DND-41 (cell line): ENCODE measurements around the gene PLCE1.

ENCODE experiments used
- ATAC-seq: fragments of 200-7000 bp; cut with Tn5 transposase; 3 replicates; pipeline ENCODE4 v1.9.1; 2021; ENCODE audit warnings: low read depth; ENCODE audit not compliant: insufficient read depth
- DNase-seq: peaks from one replicate; pipeline ENCODE4 v3.0.0-alpha.2; 2020
- H2AFZ ChIP-seq: 2 replicates; pipeline ENCODE4 v1.6.0; 2012; ENCODE audit warnings: low read depth, low read length
- H3K27ac ChIP-seq: 2 replicates; pipeline ENCODE4 v1.5.1; 2012; ENCODE audit warnings: low read length, inconsistent platforms
- H3K27me3 ChIP-seq: fragments of 200-600 bp; sonication (generic); 2 replicates; pipeline ENCODE4 v1.6.0; 2012; ENCODE audit warnings: low read length, mild to moderate bottlenecking, inconsistent platforms; ENCODE audit not compliant: insufficient read depth, poor library complexity
- H3K36me3 ChIP-seq: 2 replicates; pipeline ENCODE4 v1.5.1; 2012; ENCODE audit warnings: low read length, inconsistent platforms; ENCODE audit not compliant: insufficient read depth
- H3K4me1 ChIP-seq: 2 replicates; pipeline ENCODE4 v1.5.1; 2012; ENCODE audit warnings: mild to moderate bottlenecking, low read length; ENCODE audit not compliant: insufficient read depth
- H3K4me2 ChIP-seq: 2 replicates; pipeline ENCODE4 v1.6.0; 2012; ENCODE audit warnings: mild to moderate bottlenecking, moderate library complexity, low read length, inconsistent platforms; ENCODE audit not compliant: insufficient read depth
- H3K4me3 ChIP-seq, 2 experiments: fragments of 200-600 bp in 1 of 2; shearing (Covaris generic) in 1 of 2; 2 replicates each; pipeline ENCODE4 v1.5.1; 2012 to 2016; ENCODE audit warnings: inconsistent platforms in 2 of 2, low read length in 2 of 2, mild to moderate bottlenecking in 2 of 2, low read depth in 1 of 2, moderate library complexity in 1 of 2
- H3K79me2 ChIP-seq: 2 replicates; pipeline ENCODE4 v1.6.0; 2012; ENCODE audit warnings: low read length, inconsistent platforms; ENCODE audit not compliant: insufficient read depth
- H3K9ac ChIP-seq: 2 replicates; pipeline ENCODE4 v1.6.0; 2012; ENCODE audit warnings: low read depth, mild to moderate bottlenecking, inconsistent platforms, low read length, moderate library complexity
- H3K9me3 ChIP-seq: 2 replicates; pipeline ENCODE4 v1.5.1; 2012; ENCODE audit warnings: low read length, moderate library complexity, mild to moderate bottlenecking, inconsistent platforms; ENCODE audit not compliant: insufficient read depth, severe bottlenecking
- H4K20me1 ChIP-seq: 2 replicates; pipeline ENCODE4 v1.6.0; 2012; ENCODE audit warnings: low read length; ENCODE audit not compliant: insufficient read depth
- EZH2 ChIP-seq: IDR thresholded peaks from 3 replicates; pipeline ENCODE4 v1.6.1; 2012; ENCODE audit warnings: borderline replicate concordance, low read depth, mild to moderate bottlenecking, moderate library complexity, low read length, inconsistent platforms; ENCODE audit not compliant: severe bottlenecking
- TF ChIP-seq, protein P1 (sequence below): IDR thresholded peaks from 2 replicates; pipeline ENCODE4 v1.5.1; 2012; ENCODE audit warnings: borderline replicate concordance, low read length, moderate library complexity, mild to moderate bottlenecking; ENCODE audit not compliant: poor library complexity, severe bottlenecking; ENCODE audit errors: extremely low read depth

PLCE1 gene

DNA sequence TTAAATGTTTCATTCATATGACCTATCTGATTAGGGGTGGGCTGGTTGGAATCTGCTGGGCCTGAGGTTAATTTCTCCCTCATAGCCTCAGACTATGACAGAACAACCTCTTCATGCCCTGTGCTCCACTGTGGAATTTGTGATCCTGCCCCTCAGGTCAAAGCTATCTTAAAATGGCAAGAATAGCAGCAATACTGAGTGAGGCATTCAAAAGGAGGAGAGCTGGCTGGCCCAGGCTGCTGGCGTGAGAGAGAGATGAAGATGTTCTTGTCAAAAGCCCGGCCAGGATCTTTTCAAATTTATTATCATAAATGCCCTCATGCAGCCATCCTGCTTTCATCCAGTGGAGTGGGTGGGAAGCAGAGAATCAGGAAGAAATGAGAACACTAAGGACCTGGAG, 41.8 kb upstream of the PLCE1 start:
- no peak for DNase-seq
- H3K4me3 ChIP-seq, result no peak overlapping the region
- H3K27me3 ChIP-seq, result no peaks in the 10 kb centered on the region
- H3K9me3 ChIP-seq, result no peaks in the 10 kb centered on the region
- ATAC-seq, result no peak
- H3K9ac ChIP-seq, result no peak overlapping the region
- no peaks in the 10 kb centered on the region for H3K36me3 ChIP-seq
- no peaks in the 10 kb centered on the region for H3K79me2 ChIP-seq
- no peak overlapping the region for H2AFZ ChIP-seq
- H3K4me2 ChIP-seq, result no peak overlapping the region
- no peak overlapping the region for H3K27ac ChIP-seq
- TF ChIP-seq EZH2, result no peak
- TF ChIP-seq, protein P1, sequence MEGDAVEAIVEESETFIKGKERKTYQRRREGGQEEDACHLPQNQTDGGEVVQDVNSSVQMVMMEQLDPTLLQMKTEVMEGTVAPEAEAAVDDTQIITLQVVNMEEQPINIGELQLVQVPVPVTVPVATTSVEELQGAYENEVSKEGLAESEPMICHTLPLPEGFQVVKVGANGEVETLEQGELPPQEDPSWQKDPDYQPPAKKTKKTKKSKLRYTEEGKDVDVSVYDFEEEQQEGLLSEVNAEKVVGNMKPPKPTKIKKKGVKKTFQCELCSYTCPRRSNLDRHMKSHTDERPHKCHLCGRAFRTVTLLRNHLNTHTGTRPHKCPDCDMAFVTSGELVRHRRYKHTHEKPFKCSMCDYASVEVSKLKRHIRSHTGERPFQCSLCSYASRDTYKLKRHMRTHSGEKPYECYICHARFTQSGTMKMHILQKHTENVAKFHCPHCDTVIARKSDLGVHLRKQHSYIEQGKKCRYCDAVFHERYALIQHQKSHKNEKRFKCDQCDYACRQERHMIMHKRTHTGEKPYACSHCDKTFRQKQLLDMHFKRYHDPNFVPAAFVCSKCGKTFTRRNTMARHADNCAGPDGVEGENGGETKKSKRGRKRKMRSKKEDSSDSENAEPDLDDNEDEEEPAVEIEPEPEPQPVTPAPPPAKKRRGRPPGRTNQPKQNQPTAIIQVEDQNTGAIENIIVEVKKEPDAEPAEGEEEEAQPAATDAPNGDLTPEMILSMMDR, result no peak
- H4K20me1 ChIP-seq, result no peaks in the 10 kb centered on the region
- H3K4me1 ChIP-seq, result no peaks in the 10 kb centered on the region

DNA sequence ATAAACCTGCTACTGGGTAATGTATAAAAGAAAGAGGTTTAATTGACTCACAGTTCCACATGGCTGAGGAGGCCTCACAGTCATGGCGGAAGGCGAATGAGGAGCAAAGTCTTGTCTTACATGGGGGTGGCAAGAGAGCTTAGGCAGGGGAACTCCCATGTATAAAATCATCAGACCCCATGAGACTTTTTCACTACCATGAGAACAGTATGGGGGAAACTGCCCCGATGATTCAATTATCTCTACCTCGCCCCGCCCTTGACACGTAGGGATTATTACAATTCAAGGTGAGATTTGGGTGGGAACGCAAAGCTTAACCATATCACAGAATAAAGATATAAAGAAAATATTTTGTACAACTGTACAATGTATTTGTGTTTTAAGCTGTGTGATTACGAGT, 39.4 kb upstream of the PLCE1 start:
- H3K4me1 ChIP-seq, result no peaks in the 10 kb centered on the region
- H3K4me2 ChIP-seq, result no peak overlapping the region
- no peak overlapping the region for H2AFZ ChIP-seq
- TF ChIP-seq EZH2, result no peak
- TF ChIP-seq, protein P1, result no peak
- no peaks in the 10 kb centered on the region for H3K36me3 ChIP-seq
- no peaks in the 10 kb centered on the region for H3K27me3 ChIP-seq
- no peaks in the 10 kb centered on the region for H3K79me2 ChIP-seq
- H3K9ac ChIP-seq, result no peak overlapping the region
- H3K4me3 ChIP-seq, result no peak overlapping the region
- no peaks in the 10 kb centered on the region for H4K20me1 ChIP-seq
- H3K9me3 ChIP-seq, result no peaks in the 10 kb centered on the region
- H3K27ac ChIP-seq, result no peak overlapping the region
- no peak for ATAC-seq
- no peak for DNase-seq

DNA sequence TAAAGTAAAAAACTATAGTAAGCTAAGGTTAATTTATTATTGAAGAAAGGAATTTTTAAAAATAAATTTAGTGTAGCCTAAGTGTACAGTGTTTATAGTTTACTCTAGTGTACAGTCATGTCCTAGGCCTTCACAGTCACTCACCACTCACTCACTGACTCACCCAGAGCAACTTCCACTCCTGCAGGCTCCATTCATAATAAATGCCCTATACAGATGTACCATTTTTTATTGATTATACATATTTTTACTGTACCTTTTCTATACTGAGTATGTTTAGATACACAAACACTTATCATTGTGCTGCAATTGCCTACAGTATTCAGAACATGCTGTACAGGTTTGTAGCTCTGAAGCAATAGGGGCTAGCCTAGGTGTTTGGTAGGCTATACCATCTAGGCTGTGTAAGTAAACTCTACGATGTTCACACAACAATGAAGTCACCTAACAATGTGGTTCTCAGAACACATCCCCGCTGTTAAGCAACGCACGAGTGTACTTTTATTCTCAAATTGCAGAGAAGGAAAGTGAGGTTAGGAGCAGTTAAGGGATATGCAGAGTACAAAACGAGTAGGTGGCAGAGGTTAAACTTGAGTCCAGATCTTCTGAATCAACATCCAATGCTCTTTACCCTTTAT, 38.9 kb upstream of the PLCE1 start:
- no peak overlapping the region for H3K4me2 ChIP-seq
- no peak for DNase-seq

More for the DNA sequence above, 38.9 kb upstream of the PLCE1 start:
- H3K9ac ChIP-seq, result no peak overlapping the region
- no peak overlapping the region for H2AFZ ChIP-seq
- no peaks in the 10 kb centered on the region for H3K27me3 ChIP-seq
- H4K20me1 ChIP-seq, result no peaks in the 10 kb centered on the region
- no peaks in the 10 kb centered on the region for H3K4me1 ChIP-seq
- no peak overlapping the region for H3K4me3 ChIP-seq
- no peaks in the 10 kb centered on the region for H3K9me3 ChIP-seq
- no peak overlapping the region for H3K27ac ChIP-seq
- no peak for ATAC-seq
- no peaks in the 10 kb centered on the region for H3K79me2 ChIP-seq
- no peaks in the 10 kb centered on the region for H3K36me3 ChIP-seq
- no peak for TF ChIP-seq EZH2
- TF ChIP-seq, protein P1, result no peak
